Measurements from ENCODE around the gene ADGRG1. TPM values are rescaled to one million over a fixed set of nuclear protein-coding genes. Genes with fewer than 3 reads are reported as not detected.

The ADGRG1 gene
- total RNA-seq, 1 donor from 2014 or later = 21.8 TPM

- no peak for DNase-seq
Observed at GRCh38 chr16:57606147-57606846, 22.1 kb upstream of the ADGRG1 start.

- DNase-seq = no peak
Observed at GRCh38 chr16:57606847-57607501, 21.5 kb upstream of the ADGRG1 start.

GRCh38 chr16:57607676-57608461 is 20.6 kb upstream of the ADGRG1 start:
- no peak for DNase-seq

GRCh38 chr16:57608462-57609113 is 19.8 kb upstream of the ADGRG1 start:
- no peak for DNase-seq

- peak; percentile 49 for DNase-seq
Observed at GRCh38 chr16:57609541-57610401, 18.7 kb upstream of the ADGRG1 start.

GRCh38 chr16:57610611-57611010 is 17.8 kb upstream of the ADGRG1 start:
- no peak for DNase-seq

GRCh38 chr16:57611181-57611580 is 17.2 kb upstream of the ADGRG1 start:
- DNase-seq = no peak

GRCh38 chr16:57611706-57612105 is 16.7 kb upstream of the ADGRG1 start:
- no peak for DNase-seq

GRCh38 chr16:57612494-57612893 is 15.9 kb upstream of the ADGRG1 start:
- DNase-seq = no peak

GRCh38 chr16:57613514-57613913 is 14.9 kb upstream of the ADGRG1 start:
- DNase-seq = no peak

GRCh38 chr16:57614536-57614935 is 13.9 kb upstream of the ADGRG1 start:
- DNase-seq = no peak

- no peak for DNase-seq
Observed at GRCh38 chr16:57614944-57615343, 13.5 kb upstream of the ADGRG1 start.

GRCh38 chr16:57615813-57616212 is 12.6 kb upstream of the ADGRG1 start:
- no peak for DNase-seq

GRCh38 chr16:57616241-57616640 is 12.2 kb upstream of the ADGRG1 start:
- DNase-seq = no peak

GRCh38 chr16:57616876-57617275 is 11.6 kb upstream of the ADGRG1 start:
- DNase-seq = no peak

GRCh38 chr16:57617604-57618111 is 10.8 kb upstream of the ADGRG1 start:
- no peak for DNase-seq

- no peak for DNase-seq
Observed at GRCh38 chr16:57618296-57619132, 9.9 kb upstream of the ADGRG1 start.

- no peak for DNase-seq
Observed at GRCh38 chr16:57619133-57619605, 9.3 kb upstream of the ADGRG1 start.

- DNase-seq = no peak
Observed at GRCh38 chr16:57619606-57620334, 8.7 kb upstream of the ADGRG1 start.
